GM21390 (cell line): ENCODE results near the gene GNAI2.
"Not testable (repeated sequence)": the region's sequence is repeated elsewhere in the genome, so short reads cannot be mapped to it uniquely, and the experiment has no call there.

Experiments
- ATAC-seq: cut with Tn5 transposase; IDR thresholded peaks from one replicate; pipeline ENCODE4 v1.9.1; 2021; ENCODE audit not compliant: unreplicated experiment

The GNAI2 gene

GRCh38 chr3:50204804-50205412 lies 31.1 kb upstream of the GNAI2 start, which contains the start of gene SLC38A3:
SLC38A3 (plus strand) TSS chr3:50205271; CDS start chr3:50214200, 8,929 bp downstream.
- ATAC-seq: no peak

- no peak for ATAC-seq
These were observed 30.4 kb upstream of the GNAI2 start for GRCh38 chr3:50205413-50206276.

- no peak for ATAC-seq
These were observed 28.5 kb upstream of the GNAI2 start for GRCh38 chr3:50207359-50208042.

- ATAC-seq: no peak
These were observed 27.2 kb upstream of the GNAI2 start for GRCh38 chr3:50208677-50209344.

- ATAC-seq: no peak
These were observed 25.9 kb upstream of the GNAI2 start for GRCh38 chr3:50210176-50210509.

- ATAC-seq: no peak
These were observed 25.3 kb upstream of the GNAI2 start for GRCh38 chr3:50210510-50211367.

GRCh38 chr3:50211368-50211717 lies 24.7 kb upstream of the GNAI2 start:
- not testable (repeated sequence) for ATAC-seq

- ATAC-seq: no peak
These were observed 24.1 kb upstream of the GNAI2 start for GRCh38 chr3:50211930-50212329.

GRCh38 chr3:50212502-50212901 lies 23.5 kb upstream of the GNAI2 start:
- no peak for ATAC-seq

- ATAC-seq: no peak
These were observed 23.0 kb upstream of the GNAI2 start for GRCh38 chr3:50212971-50213370.

GRCh38 chr3:50213373-50213772 lies 22.6 kb upstream of the GNAI2 start:
- ATAC-seq: no peak

GRCh38 chr3:50214824-50215223 lies 21.2 kb upstream of the GNAI2 start:
- ATAC-seq: no peak

GRCh38 chr3:50215529-50215928 lies 20.5 kb upstream of the GNAI2 start:
- no peak for ATAC-seq

- ATAC-seq: no peak
These were observed 18.3 kb upstream of the GNAI2 start for GRCh38 chr3:50217681-50218080.

GRCh38 chr3:50218448-50218847 lies 17.6 kb upstream of the GNAI2 start:
- ATAC-seq: no peak

- no peak for ATAC-seq
These were observed 16.7 kb upstream of the GNAI2 start for GRCh38 chr3:50219285-50219684.

GRCh38 chr3:50220109-50220508 lies 15.9 kb upstream of the GNAI2 start:
- no peak for ATAC-seq

- ATAC-seq: no peak
These were observed 15.0 kb upstream of the GNAI2 start for GRCh38 chr3:50221051-50221410.

GRCh38 chr3:50221411-50222168 lies 14.4 kb upstream of the GNAI2 start:
- ATAC-seq: no peak

- ATAC-seq: no peak
These were observed 13.9 kb upstream of the GNAI2 start for GRCh38 chr3:50222169-50222528.
